Keratinocyte (primary cell): ENCODE results near the gene AHCTF1. TPM values are rescaled to one million over a fixed set of nuclear protein-coding genes. Genes with fewer than 3 reads are reported as not detected.

ENCODE experiments used
- DNase-seq: peaks from one replicate; pipeline ENCODE4 v3.0.0-alpha.2; 2011; ENCODE audit warnings: low read depth, missing footprints, low spot score
- FAIRE-seq: peaks from 2 replicates; lab custom pipeline; 2011; peaks lifted over from hg19 to GRCh38; lab: Jason Lieb, UNC
- H2AFZ ChIP-seq: 2 replicates; pipeline ENCODE4 v1.6.0; 2012; ENCODE audit warnings: low read length, control low read depth, inconsistent platforms; ENCODE audit not compliant: control insufficient read depth
- H3K27ac ChIP-seq: 2 replicates; pipeline ENCODE4 v1.5.1; 2011; ENCODE audit warnings: low read length; ENCODE audit not compliant: control insufficient read depth, insufficient read depth
- H3K27me3 ChIP-seq: 3 replicates; pipeline ENCODE4 v1.6.0; 2011; ENCODE audit warnings: low read length; ENCODE audit not compliant: control insufficient read depth, insufficient read depth; ENCODE audit errors: extremely low read depth
- H3K36me3 ChIP-seq, 2 experiments: 2 replicates in 1 of 2; 3 replicates in 1 of 2; pipeline ENCODE4 v1.5.1; 2011; ENCODE audit warnings: low read length in 2 of 2, mild to moderate bottlenecking in 1 of 2; ENCODE audit not compliant: control insufficient read depth in 2 of 2, insufficient read depth in 2 of 2; ENCODE audit errors: extremely low read depth in 1 of 2
- H3K4me1 ChIP-seq: 3 replicates; pipeline ENCODE4 v1.5.1; 2011; ENCODE audit warnings: low read length; ENCODE audit not compliant: control insufficient read depth, insufficient read depth; ENCODE audit errors: extremely low read depth
- H3K4me2 ChIP-seq: 3 replicates; pipeline ENCODE4 v1.6.0; 2011; ENCODE audit warnings: low read depth, low read length; ENCODE audit not compliant: control insufficient read depth, insufficient read depth; ENCODE audit errors: extremely low read depth
- H3K4me3 ChIP-seq, 3 experiments: fragments of 200-600 bp in 1 of 3; sonication (generic) in 1 of 3; 2 replicates in 2 of 3; 3 replicates in 1 of 3; pipeline ENCODE4 v1.5.1; 2011 to 2016; ENCODE audit warnings: low read length in 3 of 3, mild to moderate bottlenecking in 3 of 3, control low read depth in 2 of 3, inconsistent platforms in 1 of 3, low read depth in 1 of 3, mixed read lengths in 1 of 3, mixed run types in 1 of 3, moderate library complexity in 1 of 3; ENCODE audit not compliant: control insufficient read depth in 2 of 3, insufficient read depth in 2 of 3; ENCODE audit errors: extremely low read depth in 1 of 3
- H3K79me2 ChIP-seq: 2 replicates; pipeline ENCODE4 v1.6.0; 2012; ENCODE audit warnings: low read length; ENCODE audit not compliant: control insufficient read depth, insufficient read depth
- H3K9ac ChIP-seq: 3 replicates; pipeline ENCODE4 v1.6.0; 2011; ENCODE audit warnings: low read length; ENCODE audit not compliant: control insufficient read depth, insufficient read depth; ENCODE audit errors: extremely low read depth
- H3K9me1 ChIP-seq: 3 replicates; pipeline ENCODE4 v1.6.0; 2011; ENCODE audit warnings: low read length; ENCODE audit not compliant: control insufficient read depth, insufficient read depth; ENCODE audit errors: extremely low read depth
- H3K9me3 ChIP-seq: 2 replicates; pipeline ENCODE4 v1.5.1; 2012; ENCODE audit warnings: low read depth, low read length; ENCODE audit not compliant: control insufficient read depth
- H4K20me1 ChIP-seq: 3 replicates; pipeline ENCODE4 v1.6.0; 2011; ENCODE audit warnings: low read length; ENCODE audit not compliant: control insufficient read depth, insufficient read depth; ENCODE audit errors: extremely low read depth
- EZH2 ChIP-seq: IDR thresholded peaks from one replicate; pipeline ENCODE4 v1.6.1; 2012; ENCODE audit warnings: inconsistent platforms, mild to moderate bottlenecking, low read length, moderate library complexity
- dilution Hi-C: fragments of 300-500 bp; cut with MboI; formaldehyde crosslinking; loops from one replicate; pipeline ENCODE4 v1.7.0; 2020; ENCODE audit warnings: low sequenced_read_pairs; ENCODE audit not compliant: extremely low pct_ligation_motif_present
- polyA plus RNA-seq, 5 experiments: library from polyadenylated mRNA; depleted of rRNA in 3 of 5; stranded (reverse) in 3 of 5; stranded (forward) in 1 of 5; unstranded in 1 of 5; fragments of >200 nt; gene quantifications; 1 replicate in 1 of 5; 2 replicates in 3 of 5; 3 replicates in 1 of 5; pipeline versions ENCODE4 v1.2.1 to v1.2.3, GENCODE V29; 2011 to 2012; ENCODE audit warnings: missing spikeins in 2 of 5, low read depth in 1 of 5, low replicate concordance in 1 of 5
- TF ChIP-seq, protein P1 (sequence below), 3 experiments: IDR thresholded peaks in 1 of 3; conservative IDR thresholded peaks in 1 of 3; optimal IDR thresholded peaks in 1 of 3; 2 replicates in 2 of 3; 3 replicates in 1 of 3; pipeline versions ENCODE3 to v1.5.1; 2011; ENCODE audit warnings: low read length in 3 of 3, mild to moderate bottlenecking in 3 of 3, moderate library complexity in 2 of 3, control low read depth in 1 of 3, inconsistent platforms in 1 of 3; ENCODE audit not compliant: insufficient read depth in 2 of 3; ENCODE audit errors: extremely low read depth in 1 of 3

The AHCTF1 gene
- polyA plus RNA-seq, 1 donor (not counting 4 experiments of a cell fraction or from before 2014, with no cell fraction given), result 22.2 TPM

DNA sequence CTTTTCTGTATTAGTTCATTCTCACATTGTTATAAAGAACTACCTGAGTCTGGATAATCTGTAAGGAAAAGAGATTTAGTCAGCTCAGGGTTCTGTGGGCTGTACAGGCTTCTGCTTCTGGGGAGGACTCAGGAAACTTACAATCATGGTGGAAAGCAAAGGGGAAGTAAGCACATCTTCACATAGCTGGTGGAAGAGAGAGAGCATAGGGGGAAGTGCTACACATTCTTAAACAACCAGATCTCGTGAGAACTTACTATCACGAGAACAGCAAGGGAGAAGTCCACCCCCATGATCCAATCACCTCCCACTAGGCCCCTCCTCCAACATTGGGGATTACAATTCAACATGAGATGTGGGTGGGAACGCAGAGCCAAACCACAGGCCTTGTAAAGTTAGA is 37.9 kb upstream of the AHCTF1 start:
- dilution Hi-C loops, result no loop called here
- H3K79me2 ChIP-seq, result no peaks in the 10 kb centered on the region
- TF ChIP-seq, protein P1, sequence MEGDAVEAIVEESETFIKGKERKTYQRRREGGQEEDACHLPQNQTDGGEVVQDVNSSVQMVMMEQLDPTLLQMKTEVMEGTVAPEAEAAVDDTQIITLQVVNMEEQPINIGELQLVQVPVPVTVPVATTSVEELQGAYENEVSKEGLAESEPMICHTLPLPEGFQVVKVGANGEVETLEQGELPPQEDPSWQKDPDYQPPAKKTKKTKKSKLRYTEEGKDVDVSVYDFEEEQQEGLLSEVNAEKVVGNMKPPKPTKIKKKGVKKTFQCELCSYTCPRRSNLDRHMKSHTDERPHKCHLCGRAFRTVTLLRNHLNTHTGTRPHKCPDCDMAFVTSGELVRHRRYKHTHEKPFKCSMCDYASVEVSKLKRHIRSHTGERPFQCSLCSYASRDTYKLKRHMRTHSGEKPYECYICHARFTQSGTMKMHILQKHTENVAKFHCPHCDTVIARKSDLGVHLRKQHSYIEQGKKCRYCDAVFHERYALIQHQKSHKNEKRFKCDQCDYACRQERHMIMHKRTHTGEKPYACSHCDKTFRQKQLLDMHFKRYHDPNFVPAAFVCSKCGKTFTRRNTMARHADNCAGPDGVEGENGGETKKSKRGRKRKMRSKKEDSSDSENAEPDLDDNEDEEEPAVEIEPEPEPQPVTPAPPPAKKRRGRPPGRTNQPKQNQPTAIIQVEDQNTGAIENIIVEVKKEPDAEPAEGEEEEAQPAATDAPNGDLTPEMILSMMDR (optimal IDR thresholded peaks at IDR 0.05 in 1 of 3, IDR thresholded peaks at IDR 0.05 in 1 of 3, conservative IDR thresholded peaks at IDR 0.05 in 1 of 3; ENCODE audit: extremely low read depth in 1 of 3, insufficient read depth in 2 of 3, low read length in 3 of 3), result no peak
- TF ChIP-seq EZH2, result no peak

DNA sequence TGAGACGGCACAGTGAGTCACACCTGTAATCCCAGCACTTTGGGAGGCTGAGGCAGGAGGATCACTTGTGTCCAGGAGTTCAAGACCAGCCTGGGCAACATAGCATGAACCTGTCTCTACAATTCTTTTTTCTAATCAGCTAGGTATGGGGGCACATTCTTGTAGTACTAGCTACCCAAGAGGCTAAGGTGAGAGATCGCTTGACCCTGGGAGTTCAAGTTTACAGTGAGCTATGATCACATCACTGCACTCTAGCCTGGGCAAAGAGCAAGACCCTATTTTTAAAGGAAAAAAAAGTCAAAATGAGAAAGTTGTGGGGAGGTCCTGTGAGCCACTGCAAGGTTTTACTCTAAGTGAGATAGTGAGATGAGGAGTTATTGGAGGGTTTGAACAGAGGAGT is 34.8 kb upstream of the AHCTF1 start:
- no peak overlapping the region for H3K4me3 ChIP-seq
- no peak overlapping the region for H3K4me2 ChIP-seq
- DNase-seq (no peak), FAIRE-seq (no peak)
- H2AFZ ChIP-seq, result no peak overlapping the region
- no peaks in the 10 kb centered on the region for H4K20me1 ChIP-seq
- H3K9me1 ChIP-seq, result no peaks in the 10 kb centered on the region
- H3K9me3 ChIP-seq, result no peaks in the 10 kb centered on the region
- dilution Hi-C loops, result no loop called here
- H3K27ac ChIP-seq, result no peak overlapping the region
- H3K36me3 ChIP-seq, result no peaks in the 10 kb centered on the region
- TF ChIP-seq, protein P1 (optimal IDR thresholded peaks at IDR 0.05 in 1 of 3, IDR thresholded peaks at IDR 0.05 in 1 of 3, conservative IDR thresholded peaks at IDR 0.05 in 1 of 3; ENCODE audit: extremely low read depth in 1 of 3, insufficient read depth in 2 of 3, low read length in 3 of 3), result no peak
- no peak for TF ChIP-seq EZH2
- H3K4me1 ChIP-seq, result no peaks in the 10 kb centered on the region
- H3K79me2 ChIP-seq, result no peaks in the 10 kb centered on the region
- no peak overlapping the region for H3K9ac ChIP-seq
- no peaks in the 10 kb centered on the region for H3K27me3 ChIP-seq

More for the DNA sequence above, 37.9 kb upstream of the AHCTF1 start:
- Histone ChIP-seq H4K20me1 (no peaks in the 10 kb centered on the region), H3K9me1 (no peaks in the 10 kb centered on the region), H3K9me3 (no peaks in the 10 kb centered on the region), H3K9ac (no peak overlapping the region), H3K4me1 (no peaks in the 10 kb centered on the region), H3K36me3 (no peaks in the 10 kb centered on the region), H2AFZ (no peak overlapping the region), H3K27ac (no peak overlapping the region), H3K4me3 (no peak overlapping the region), H3K27me3 (no peaks in the 10 kb centered on the region), H3K4me2 (no peak overlapping the region)
- FAIRE-seq (no peak), DNase-seq (no peak)
